MCF 10A (cell line): ENCODE data around the gene GALNT15. TPM values are rescaled to one million over a fixed set of nuclear protein-coding genes. Genes with fewer than 3 reads are reported as not detected.

Experiments
- Bru-seq: library from RNA; stranded (reverse); fragments of 400-500 nt; gene quantifications from one replicate; lab custom pipeline; 2021; lab: Mats Ljungman, UMichigan
- BruChase-seq, 2 experiments: library from RNA; stranded (reverse); fragments of 400-500 nt; gene quantifications; one replicate each; lab custom pipeline; 2021; lab: Mats Ljungman, UMichigan
- BruUV-seq: library from RNA; stranded (reverse); fragments of 400-500 nt; replicated peaks from 2 replicates; lab custom pipeline; 2021; lab: Mats Ljungman, UMichigan
- CTCF ChIA-PET: fragments of 300-600 bp; sonication (Branson Sonifier 250); formaldehyde crosslinking; extraction: SDS; loops from one replicate; lab custom pipeline; 2021; ENCODE audit warnings: antibody characterized with exemption, inconsistent platforms; lab: Yijun Ruan, JAX
- POLR2A ChIA-PET: fragments of 300-600, 350-650 bp; sonication (Branson Sonifier 250); formaldehyde crosslinking; extraction: SDS; loops from one replicate; lab custom pipeline; 2020; ENCODE audit warnings: antibody characterized with exemption, inconsistent platforms; lab: Yijun Ruan, JAX
- DNase-seq: peaks from one replicate; pipeline ENCODE4 v3.0.0-alpha.2; 2018; ENCODE audit not compliant: unreplicated experiment
- H3K27ac Mint-ChIP-seq: one replicate; pipeline ENCODE4 v1.8.0; 2022; ENCODE audit warnings: mild to moderate bottlenecking, low read depth, mixed read lengths; ENCODE audit not compliant: unreplicated experiment
- H3K27me3 Mint-ChIP-seq: one replicate; pipeline ENCODE4 v1.8.0; 2022; ENCODE audit warnings: mixed read lengths; ENCODE audit not compliant: insufficient read depth, unreplicated experiment
- H3K36me3 Mint-ChIP-seq: one replicate; pipeline ENCODE4 v1.8.0; 2022; ENCODE audit warnings: mild to moderate bottlenecking, moderate library complexity, mixed read lengths; ENCODE audit not compliant: insufficient read depth, unreplicated experiment
- H3K4me1 Mint-ChIP-seq: one replicate; pipeline ENCODE4 v1.8.0; 2022; ENCODE audit warnings: mixed read lengths; ENCODE audit not compliant: insufficient read depth, unreplicated experiment
- H3K4me3 Mint-ChIP-seq: one replicate; pipeline ENCODE4 v1.8.0; 2022; ENCODE audit warnings: mild to moderate bottlenecking, moderate library complexity, mixed read lengths; ENCODE audit not compliant: unreplicated experiment
- H3K9me3 Mint-ChIP-seq: one replicate; pipeline ENCODE4 v1.8.0; 2022; ENCODE audit warnings: mixed read lengths; ENCODE audit not compliant: unreplicated experiment
- CTCF ChIP-seq: fragments of 200-600 bp; IDR thresholded peaks from one replicate; pipeline ENCODE4 v1.8.0; 2022; ENCODE audit warnings: antibody characterized with exemption, mild to moderate bottlenecking; ENCODE audit not compliant: unreplicated experiment
- intact Hi-C: fragments of 100-400 bp; cut with micrococcal nuclease; formaldehyde crosslinking; loops from 2 replicates; pipeline ENCODE4 v1.14.1; 2022
- long read RNA-seq: library from polyadenylated mRNA; stranded (forward); transcript quantifications from one replicate; pipeline ENCODE4 v2.0.0, GENCODE V29; 2022
- total RNA-seq: library from RNA; stranded (reverse); gene quantifications from 2 replicates; pipeline ENCODE4 v1.2.3, GENCODE V29; 2022

GALNT15 gene
- total RNA-seq, result 3.0 and 10.2 TPM in 2 replicates
- percentile 67 among the genes with signal in this experiment for Bru-seq, nascent RNA
- percentile 60 among the genes with signal in this experiment for BruChase-seq, experiment 1, labeled RNA remaining after a 6-hour chase
- BruChase-seq, experiment 2, labeled RNA remaining after a 2-hour chase, result percentile 51 among the genes with signal in this experiment
- long read RNA-seq, full-length matches to known transcripts, result 11 of 14 reads
- long read RNA-seq, partial matches to known transcripts, result 0 of 14 reads
- long read RNA-seq, other reads (novel, unspliced or antisense), result 3 of 14 reads

- TF ChIP-seq CTCF, result no peak
- Mint-ChIP-seq H3K27me3 (no peaks in the 10 kb centered on the region), H3K27ac (peak within 1 kb of the TSS; percentile 24), H3K36me3 (peaks cover 11% of the 10 kb centered on the region), H3K9me3 (no peaks in the 10 kb centered on the region), H3K4me1 (peaks cover 52% of the 10 kb centered on the region), H3K4me3 (peak within 1 kb of the TSS; percentile 73)
- no TSS peak for BruUV-seq
- CTCF ChIA-PET, result interaction anchor here (0.9 to 11.9 kb wide), 10 partner anchors 21 to 360 kb away, joined by 3 to 183 read pairs (median 4); no protein-coding TSS in a partner anchor
- intact Hi-C loops, result loop anchor here (1.0 to 5.0 kb wide), 2 partner anchors 72 to 126 kb away; no protein-coding TSS in a partner anchor
- DNase-seq, result peak; percentile 94
- POLR2A ChIA-PET, result interaction anchor here (1.1 to 3.0 kb wide), 10 partner anchors 9 to 120 kb away, joined by 3 to 26 read pairs (median 4); no protein-coding TSS in a partner anchor
These were observed at the start of gene GALNT15 for GRCh38 chr3:16174389-16174788. Gene GALNT15 (plus strand): TSS chr3:16174680. CDS start chr3:16175152, 472 bp downstream.

- H3K27me3 Mint-ChIP-seq, result no peaks in the 10 kb centered on the region
- no TSS peak for BruUV-seq
- intact Hi-C loops, result no loop called here
- TF ChIP-seq CTCF, result no peak
- no peaks in the 10 kb centered on the region for H3K36me3 Mint-ChIP-seq
- CTCF ChIA-PET, result no interaction called here
- POLR2A ChIA-PET, result interaction anchor here (0.6 kb wide), 1 partner anchor 26 kb away, joined by 3 read pairs; no protein-coding TSS in a partner anchor
- no peaks in the 10 kb centered on the region for H3K9me3 Mint-ChIP-seq
- no peak for DNase-seq
- H3K27ac Mint-ChIP-seq, result no peak overlapping the region
- no peak overlapping the region for H3K4me3 Mint-ChIP-seq
- H3K4me1 Mint-ChIP-seq, result peaks cover 13% of the 10 kb centered on the region
These were observed 47.8 kb upstream of the GALNT15 start for GRCh38 chr3:16126634-16127033.

- BruUV-seq, result no TSS peak
- Mint-ChIP-seq H3K4me1 (peaks cover 13% of the 10 kb centered on the region), H3K27ac (no peak overlapping the region), H3K9me3 (no peaks in the 10 kb centered on the region), H3K27me3 (no peaks in the 10 kb centered on the region), H3K36me3 (peaks cover 2% of the 10 kb centered on the region), H3K4me3 (no peak overlapping the region)
- no peak for DNase-seq
- POLR2A ChIA-PET, result interaction anchor here (0.6 kb wide), 1 partner anchor 25 kb away, joined by 3 read pairs; no protein-coding TSS in a partner anchor
- CTCF ChIA-PET, result no interaction called here
- intact Hi-C loops, result no loop called here
- TF ChIP-seq CTCF, result no peak
These were observed 47.2 kb upstream of the GALNT15 start for GRCh38 chr3:16127249-16127648.

- H3K4me3 Mint-ChIP-seq, result no peak overlapping the region
- DNase-seq, result no peak
- H3K27me3 Mint-ChIP-seq, result no peaks in the 10 kb centered on the region
- BruUV-seq, result no TSS peak
- no peak overlapping the region for H3K27ac Mint-ChIP-seq
- H3K4me1 Mint-ChIP-seq, result no peaks in the 10 kb centered on the region
- ChIA-PET POLR2A (interaction anchor here (0.7 kb wide), 1 partner anchor 53 kb away, joined by 3 read pairs; no protein-coding TSS in a partner anchor), CTCF (interaction anchor here (0.7 to 1.4 kb wide), 2 partner anchors 17 to 81 kb away, joined by 3 read pairs; no protein-coding TSS in a partner anchor)
- H3K9me3 Mint-ChIP-seq, result no peaks in the 10 kb centered on the region
- no peak for TF ChIP-seq CTCF
- intact Hi-C loops, result no loop called here
- H3K36me3 Mint-ChIP-seq, result peaks cover 5% of the 10 kb centered on the region
These were observed 44.4 kb upstream of the GALNT15 start for GRCh38 chr3:16130066-16130465.
